GM21381 (cell line): ENCODE results near the gene MAP3K4.

Experiments used
- ATAC-seq: cut with Tn5 transposase; IDR thresholded peaks from one replicate; pipeline ENCODE4 v1.9.1; 2021; ENCODE audit warnings: mild to moderate bottlenecking, moderate library complexity; ENCODE audit not compliant: unreplicated experiment

MAP3K4 gene

DNA sequence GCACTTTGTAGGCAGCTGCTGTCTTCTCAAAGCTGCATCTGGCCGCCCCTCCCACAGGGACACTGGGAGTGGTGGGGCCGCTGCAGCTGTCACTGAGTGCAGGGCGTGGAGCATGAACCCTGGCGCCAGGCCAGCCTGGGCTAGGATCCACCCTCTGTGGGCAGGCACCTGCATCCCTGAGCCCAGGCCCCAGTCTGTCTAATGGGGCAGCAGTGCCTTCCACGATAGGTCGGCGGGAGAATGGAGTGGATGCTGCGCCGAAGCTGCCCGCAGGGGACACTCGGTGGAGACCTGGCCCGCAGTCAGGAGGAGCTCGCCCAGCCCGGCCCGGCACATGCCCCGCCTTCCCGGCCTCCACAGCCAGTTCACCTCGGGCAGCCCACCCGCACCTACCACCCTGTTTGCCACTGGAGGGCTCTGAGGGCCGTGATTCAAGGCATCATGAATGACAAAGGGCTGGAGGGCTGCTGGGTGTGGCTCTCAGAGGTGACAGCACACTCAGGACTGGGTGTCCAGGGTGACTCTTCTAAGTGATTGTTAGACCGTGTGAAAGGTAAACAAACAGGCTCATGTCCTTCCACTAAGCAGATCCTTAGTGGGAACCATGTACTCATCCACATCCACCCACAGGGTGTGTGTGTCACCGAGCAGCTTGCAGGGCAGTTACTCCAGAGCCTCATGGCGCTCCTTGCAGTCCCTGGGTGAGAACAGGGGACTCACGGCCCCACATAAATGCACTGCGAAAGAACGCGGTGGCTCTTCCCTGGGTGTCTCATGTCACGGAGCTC lies 148.4 kb downstream of the MAP3K4 start:
- no peak for ATAC-seq

DNA sequence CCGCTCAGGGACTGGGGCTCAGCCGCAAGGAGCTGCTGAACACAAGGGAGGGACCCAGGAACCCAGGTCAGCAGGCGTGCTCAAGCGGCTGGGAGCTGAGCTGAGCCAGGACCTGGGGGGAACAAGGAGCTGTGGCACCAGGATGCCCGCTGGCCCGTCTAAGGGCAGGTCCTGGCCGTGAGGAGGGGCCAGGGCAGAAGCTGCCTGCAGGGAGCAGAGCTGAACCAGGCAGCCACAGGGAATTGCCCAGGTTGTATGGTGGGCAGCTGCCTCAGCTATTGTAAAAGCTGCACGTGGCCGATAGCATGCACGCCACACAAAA lies 148.9 kb downstream of the MAP3K4 start:
- ATAC-seq = no peak

DNA sequence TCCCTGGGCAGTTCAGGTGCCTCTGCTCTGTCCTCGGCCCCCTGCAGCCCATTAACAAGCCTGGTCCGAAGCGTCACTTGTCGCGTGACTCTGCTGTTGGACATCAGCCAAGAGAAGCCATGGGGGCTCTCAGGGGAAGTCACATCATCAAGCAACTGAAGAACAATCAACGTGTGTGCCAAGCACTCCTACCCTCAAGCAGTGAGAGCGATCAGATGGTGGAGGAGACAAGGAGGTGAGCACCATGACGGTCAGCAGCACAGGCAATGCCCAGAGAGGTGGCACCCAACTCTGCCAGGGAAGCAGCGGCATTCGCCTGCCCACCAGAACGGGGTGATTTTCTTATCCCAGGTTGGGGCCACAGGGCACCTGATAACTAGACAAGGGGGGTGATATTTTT lies 149.6 kb downstream of the MAP3K4 start:
- ATAC-seq = no peak

DNA sequence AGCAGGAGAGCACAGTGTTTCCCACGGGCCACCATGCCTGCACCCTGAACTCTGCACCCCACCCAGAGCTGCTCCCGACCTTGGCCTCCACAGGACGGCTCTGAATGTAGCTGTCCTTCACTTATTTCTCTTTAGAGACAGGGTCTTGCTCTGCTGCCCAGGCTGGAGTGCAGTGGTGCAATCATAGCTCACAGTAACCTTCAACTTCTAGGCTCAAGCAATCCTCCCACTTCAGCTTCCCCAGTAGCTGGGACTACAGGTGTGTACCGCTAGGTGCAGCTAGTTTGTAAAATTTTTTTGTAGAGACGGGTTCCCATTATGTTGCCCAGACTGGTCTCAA lies 151.4 kb downstream of the MAP3K4 start:
- no peak for ATAC-seq

DNA sequence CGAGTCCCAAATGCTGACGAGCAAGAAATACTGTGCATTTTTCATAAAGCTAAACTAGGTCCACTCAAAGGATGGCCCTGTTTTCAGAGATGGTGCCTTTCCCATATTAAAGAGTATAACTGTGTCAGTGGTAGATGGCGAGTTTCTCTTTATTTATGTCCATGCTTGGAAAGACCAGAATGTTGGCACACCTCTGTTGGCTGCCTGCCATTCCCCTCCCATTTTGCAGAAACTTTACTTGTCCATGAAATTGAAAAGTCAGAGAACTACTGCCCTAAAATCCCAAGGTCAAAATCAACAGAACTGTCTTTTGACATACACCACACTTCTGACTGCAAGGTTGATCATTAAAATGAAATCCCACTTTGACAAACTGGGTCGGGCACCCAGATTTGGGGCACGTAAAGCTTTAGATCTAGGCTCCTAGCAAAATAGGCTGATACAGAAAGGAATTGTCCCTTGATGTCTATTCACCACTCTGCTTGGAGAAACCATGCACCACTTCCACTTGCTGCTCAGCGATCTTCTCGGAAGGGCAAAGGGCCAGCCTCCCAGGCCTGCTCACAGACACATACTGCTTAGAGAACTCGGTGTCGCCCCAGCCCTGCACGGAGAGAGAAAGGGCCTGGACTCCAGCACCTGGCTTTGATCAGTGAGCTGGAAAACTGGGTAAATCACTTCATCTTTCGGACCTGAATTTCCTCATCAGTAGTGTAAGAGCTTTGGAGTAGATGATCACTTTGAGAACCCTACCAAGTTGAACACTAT lies 152.3 kb downstream of the MAP3K4 start:
- ATAC-seq = no peak

DNA sequence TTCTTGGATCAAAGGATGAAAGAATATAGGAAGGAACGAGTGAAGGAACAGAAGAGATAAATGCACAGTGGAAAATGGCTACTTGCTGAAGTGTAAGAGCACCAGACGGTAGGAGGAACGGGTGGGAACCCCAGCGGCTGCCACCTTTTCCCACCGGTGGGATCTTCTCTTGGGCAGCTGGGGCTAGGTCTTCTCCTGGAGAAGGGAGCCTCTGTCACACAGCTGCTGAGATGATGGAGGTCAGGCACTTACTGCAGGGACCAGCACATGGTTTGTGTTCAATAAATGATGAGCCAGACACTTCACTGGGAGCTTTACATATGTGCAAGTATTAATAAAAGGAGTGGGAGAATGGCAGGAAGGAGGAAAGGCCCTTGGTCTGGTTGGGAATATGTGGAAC lies 158.6 kb downstream of the MAP3K4 start:
- ATAC-seq = no peak

DNA sequence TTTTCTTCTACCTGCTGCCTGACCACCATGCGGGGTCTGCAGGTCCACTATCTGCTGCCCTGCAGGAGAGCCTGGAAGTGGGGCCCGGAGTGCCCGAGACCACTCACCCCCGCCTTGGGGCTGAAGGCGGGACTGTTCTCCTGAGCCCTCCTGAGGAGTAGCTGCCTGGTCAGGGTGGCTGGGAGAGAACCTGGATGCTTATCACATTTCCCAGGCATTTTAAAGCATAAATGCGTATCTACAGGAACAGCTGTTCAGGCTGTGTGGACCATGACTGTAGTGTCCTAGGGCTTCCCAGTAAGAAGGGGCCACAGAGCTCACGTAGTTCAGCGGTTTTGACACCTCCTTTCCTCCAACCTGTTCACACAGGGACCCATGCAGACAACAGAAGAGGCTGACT lies 159.0 kb downstream of the MAP3K4 start:
- no peak for ATAC-seq

DNA sequence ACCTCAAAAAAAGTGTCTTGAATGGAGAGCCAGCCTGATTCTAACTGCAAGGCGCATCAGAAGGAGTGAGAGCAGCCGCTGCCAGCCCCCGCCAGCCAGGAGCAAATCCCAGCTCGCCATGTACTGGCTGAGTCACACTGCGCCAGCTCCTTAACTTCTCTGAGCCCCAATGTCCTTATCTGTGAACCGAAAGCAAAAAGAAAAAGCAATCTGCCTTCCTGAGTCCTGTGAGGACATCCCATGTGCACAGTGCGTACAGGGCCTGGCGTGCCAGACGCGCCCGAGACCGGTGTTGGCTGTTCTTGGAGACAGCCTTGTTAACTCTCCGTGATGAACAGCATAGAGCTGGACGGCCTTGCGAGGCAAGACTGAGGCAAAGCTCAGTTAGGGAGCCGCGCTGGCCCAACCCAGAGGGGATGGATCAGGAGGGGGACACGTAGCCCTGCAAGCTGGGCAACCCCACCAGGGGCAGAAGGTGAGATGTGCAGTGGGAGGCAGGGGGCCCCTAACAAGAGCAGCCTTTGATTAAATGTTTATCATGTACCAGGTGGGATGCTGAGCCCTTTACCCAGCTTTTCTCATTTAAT lies 159.6 kb downstream of the MAP3K4 start:
- no peak for ATAC-seq

DNA sequence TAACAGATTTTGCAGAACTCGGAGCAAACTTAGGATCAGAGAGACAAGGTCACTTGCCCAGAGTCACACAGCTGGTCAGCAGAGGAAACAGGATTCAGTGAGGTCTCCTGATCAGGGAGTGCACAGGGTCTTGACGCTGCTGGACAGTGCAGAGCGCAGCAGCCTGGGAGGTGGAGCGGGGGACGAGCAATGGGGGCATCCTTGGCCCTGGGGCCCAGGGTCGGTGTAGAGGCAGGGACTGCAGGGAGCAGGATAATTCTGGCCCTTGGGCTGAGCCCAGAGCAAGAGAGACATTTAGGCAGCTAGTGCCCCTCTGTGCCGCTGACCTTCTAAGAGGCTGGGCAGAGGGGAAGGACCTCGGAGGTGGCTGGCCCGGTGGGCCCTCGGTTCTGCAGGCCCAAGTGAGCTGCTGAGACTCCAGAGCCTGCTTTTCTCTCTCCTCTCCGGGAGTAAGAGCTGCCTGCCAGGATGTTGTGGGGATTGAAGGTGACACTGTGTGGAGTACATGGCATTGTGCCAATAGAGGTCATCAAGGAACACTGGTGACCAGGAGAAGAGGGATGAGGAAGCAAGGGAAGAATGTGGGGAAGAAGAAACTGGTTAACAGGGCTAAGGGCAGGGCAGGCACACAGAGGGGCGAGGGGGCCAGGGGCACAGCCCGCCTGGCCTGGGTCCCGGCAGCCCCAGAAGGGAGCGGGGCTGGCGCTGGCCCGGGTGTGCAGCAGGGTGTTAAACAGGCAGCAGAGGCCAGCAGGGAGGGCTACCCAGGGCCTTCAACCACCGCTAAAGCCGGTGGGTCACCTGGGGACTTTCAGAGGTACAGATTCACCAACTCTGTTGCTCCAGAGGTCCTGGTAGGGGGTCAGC lies 160.3 kb downstream of the MAP3K4 start:
- no peak for ATAC-seq

DNA sequence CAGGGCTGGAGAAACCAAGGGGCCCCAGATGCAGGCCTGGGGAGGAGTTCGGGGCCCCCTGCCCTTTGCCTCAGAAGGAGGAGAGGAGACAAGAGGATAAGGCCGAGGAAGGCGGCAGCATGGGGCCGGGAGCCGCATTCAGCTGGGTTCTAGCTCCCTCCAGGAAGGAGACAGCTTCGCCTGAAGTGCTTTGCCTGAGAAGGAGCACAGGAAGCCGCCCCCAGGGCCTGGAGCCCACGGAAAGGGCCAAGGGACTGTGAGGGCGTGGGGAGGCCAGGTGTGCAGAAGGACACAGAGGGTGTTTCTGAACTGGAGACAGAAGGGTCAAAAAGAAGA lies 160.9 kb downstream of the MAP3K4 start:
- ATAC-seq = no peak

DNA sequence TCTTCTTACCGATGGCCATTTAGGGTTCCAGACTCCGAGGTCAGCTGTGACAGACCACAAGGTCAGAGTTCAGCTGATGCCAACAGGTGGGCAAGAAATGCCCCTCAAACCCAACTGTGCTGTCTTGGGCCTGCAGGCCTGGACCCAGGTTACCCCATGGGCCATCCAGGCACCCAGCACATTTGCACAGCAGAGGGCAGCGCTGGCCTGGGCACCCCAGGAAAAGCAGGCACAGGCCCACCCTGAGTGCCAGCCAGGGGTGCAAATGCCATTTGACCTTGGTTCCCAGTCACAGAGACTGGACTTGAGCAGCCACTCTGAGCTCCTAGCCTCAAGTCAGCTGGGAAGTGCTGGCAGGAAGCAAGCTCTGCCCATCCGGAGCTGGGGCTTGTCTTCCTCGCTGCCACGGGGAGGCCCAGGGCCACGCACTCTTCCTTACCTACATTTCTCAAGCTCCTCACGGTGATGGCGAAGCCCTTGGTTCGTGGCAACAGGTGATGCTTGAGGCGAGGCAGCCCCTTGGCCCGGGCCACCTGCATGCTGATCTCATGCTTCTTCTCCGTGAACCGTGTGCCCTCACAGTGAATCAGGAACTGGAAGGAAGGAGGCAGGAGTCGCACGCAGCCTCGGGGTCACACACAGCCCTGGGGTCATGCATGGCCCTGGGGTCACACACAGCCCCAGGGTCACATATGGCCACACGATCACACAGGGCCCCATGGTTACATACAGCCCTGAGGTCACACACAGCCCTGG lies 161.5 kb downstream of the MAP3K4 start:
- ATAC-seq = no peak

DNA sequence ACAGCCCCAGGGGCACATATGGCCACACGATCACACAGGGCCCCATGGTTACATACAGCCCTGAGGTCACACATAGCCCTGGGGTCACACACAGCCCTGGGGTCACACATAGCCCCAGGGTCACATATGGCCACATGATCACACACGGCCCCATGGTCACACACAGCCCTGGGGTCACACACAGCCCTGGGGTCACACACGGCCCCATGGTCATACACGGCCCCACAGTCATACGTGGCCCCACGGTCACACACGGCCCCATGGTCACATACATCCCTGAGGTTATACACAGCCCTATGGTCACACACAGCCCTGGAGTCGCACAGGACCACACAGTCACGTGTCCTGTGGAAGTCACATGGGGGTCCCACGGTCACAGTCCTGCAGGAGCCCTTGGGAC lies 162.2 kb downstream of the MAP3K4 start:
- no peak for ATAC-seq

DNA sequence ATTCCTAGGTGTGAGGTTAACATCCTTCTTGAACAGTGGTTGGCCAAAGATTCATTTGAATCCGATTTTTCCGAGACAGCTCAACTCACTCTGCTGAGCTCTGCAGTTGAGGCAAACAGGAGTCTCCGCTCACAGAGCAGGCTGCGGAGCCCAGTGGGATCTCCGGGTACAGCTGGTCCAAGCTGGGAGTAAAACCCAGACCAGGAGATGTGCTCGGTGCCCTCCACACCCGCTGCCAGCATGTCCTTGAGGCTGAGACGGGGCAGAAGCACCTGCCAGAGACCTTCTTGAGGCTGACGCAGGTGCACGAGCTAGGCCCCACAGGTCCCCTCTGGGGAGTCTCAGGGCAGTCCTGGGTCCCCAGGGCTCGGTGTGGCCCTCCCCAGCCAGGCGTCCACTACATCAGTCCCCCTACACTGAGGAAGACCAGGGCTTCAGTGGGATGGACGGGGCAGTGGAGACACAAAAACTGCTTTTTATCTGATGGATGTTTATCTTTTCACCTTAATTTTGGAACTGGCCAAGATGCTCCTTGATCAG lies 163.3 kb downstream of the MAP3K4 start:
- no peak for ATAC-seq

DNA sequence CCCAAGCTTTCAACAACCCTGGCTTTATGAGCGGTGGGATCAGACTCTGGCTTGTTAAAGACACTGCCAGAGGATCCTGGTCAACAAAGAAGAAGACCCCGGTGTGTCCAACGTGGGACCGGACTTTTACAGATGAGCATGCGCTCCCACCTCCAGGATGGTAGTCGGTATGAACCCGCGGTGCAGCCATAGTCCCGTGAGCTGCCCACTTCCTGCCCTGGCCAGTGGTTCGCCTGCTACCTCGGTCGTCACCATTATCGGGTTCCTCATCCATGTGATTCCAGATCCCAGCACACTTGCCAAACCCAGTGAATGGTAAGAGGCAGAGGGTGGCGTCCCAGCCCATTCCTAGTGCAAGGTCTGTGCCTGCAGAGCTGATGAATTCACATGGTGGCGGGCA lies 169.6 kb downstream of the MAP3K4 start:
- ATAC-seq = no peak

DNA sequence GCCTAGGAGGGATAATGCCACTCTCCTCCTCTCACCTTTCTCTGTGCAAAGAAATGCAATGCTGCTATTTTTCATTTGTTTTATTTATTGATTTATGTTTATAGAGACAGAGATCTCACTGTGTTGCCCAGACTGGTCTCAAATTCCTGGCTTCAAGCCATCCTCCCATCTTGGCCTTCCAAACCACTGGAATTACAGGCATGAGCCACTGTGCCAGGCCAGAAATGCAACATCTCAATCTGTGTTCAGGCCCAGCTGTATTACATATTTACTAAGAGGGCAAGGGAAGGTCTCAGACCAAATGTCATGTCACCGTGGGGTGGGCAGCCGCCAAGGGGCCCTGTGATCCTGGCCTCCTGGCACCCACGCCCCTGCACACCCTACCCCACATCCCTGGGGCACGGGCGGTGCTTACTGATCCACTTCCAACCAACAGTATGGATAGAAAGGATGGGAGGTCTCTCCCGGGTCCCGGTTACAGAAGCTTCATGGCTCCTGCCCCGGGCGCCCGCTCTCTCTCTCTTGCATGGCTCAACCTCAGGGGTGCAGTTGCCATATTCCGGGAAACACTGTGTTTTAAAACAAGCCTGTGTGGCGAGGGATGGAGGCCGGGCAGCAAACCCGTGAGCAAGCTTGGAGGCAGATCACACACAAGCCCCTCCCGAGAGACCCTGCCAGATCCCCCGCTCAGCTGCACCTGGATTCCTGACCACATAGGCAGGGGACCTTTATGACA lies 170.5 kb downstream of the MAP3K4 start:
- no peak for ATAC-seq

DNA sequence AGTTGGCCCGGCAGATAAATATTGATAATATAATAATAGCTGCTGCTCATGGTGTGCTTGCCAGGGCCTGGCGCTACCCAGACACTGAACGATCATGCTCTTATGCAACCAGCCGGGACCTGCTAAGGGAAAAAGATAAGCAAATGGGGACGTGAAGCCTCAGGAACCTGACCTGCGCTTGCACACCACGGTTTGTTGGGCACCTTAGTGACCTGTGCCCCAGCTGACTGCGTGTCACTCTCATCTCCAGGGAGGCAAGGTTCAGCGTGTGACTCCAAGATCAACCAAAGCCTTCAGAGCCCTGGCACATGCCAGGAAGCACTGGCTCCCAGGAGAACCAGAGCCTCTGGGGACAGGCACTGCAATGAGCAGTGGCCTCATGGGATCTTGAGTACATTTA lies 171.2 kb downstream of the MAP3K4 start:
- no peak for ATAC-seq

DNA sequence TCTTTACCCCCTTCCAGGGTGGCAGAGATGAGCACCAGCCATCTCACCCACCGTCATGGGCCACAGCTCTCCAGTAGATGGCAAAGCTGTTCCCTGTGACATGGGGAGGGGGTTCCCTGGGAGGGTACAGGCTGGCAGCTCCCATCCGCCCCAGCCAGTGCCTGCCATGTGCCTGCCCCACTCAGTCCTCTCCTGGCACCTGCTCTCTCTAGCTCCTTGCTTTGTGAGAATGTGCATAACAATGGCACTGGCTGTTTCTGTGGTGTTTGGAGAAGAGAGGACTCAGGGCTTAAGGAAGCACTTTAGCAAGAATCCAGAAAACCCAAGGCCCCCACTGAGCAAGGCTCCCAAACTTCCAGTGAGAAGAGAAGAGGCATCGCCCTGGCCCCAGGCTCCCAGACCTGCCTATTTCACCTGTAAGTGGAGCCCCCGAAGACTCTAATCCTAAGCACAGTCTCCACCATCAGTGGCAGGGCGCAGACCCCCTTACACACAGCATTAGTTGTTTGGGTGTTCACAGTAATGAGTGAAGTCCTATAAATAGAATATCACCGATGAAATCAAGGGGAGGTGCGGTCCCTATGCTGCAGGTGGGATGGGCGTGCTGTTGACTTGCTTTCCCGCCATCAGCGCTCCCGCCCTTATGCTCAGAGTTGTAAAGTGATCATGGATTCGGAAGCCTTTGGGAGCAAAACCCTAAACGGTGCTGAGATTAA lies 172.1 kb downstream of the MAP3K4 start:
- ATAC-seq = no peak

DNA sequence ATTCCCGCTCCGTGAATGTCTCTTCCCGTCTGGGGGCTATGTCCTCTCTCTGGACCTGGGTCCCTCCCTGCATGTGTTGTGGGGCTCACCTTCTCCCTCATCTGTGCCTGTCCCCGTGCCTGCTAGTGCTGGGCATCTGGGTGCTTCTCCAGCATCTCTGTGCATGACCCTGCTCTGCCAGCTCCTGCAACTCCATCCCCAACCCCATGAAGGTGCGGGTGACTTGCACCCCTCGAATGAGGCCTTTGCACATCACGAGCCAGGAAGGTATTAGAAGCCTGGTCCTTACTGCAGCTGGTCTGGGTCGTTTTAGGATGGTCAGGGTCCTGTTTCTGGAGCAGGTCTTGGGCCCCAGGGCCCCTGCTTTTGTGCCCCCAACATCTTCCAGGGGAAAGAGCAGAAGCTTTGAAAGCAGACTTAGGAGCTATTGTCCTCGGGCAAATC lies 172.6 kb downstream of the MAP3K4 start:
- ATAC-seq = no peak

DNA sequence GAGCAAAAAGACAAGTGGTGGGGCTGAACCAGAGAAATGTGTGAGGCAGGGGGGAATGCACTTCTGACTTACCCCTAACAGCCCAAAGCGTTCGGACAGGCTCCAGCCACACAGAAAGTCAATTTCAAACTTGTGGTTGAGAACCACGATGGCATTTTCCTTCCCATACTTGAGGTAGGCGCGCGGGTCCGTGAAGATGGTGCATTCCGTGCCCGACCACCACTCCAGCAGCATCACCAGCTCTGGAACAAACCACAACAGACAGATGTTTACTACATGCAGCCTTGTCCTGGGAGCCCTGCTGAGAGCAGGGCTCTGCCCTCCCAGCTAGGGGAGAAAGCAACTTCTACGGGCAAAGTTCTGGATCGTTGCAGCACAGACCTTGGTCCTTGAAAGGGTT lies 174.6 kb downstream of the MAP3K4 start:
- no peak for ATAC-seq
